ENCODE results near the gene TRIM65.

DNA sequence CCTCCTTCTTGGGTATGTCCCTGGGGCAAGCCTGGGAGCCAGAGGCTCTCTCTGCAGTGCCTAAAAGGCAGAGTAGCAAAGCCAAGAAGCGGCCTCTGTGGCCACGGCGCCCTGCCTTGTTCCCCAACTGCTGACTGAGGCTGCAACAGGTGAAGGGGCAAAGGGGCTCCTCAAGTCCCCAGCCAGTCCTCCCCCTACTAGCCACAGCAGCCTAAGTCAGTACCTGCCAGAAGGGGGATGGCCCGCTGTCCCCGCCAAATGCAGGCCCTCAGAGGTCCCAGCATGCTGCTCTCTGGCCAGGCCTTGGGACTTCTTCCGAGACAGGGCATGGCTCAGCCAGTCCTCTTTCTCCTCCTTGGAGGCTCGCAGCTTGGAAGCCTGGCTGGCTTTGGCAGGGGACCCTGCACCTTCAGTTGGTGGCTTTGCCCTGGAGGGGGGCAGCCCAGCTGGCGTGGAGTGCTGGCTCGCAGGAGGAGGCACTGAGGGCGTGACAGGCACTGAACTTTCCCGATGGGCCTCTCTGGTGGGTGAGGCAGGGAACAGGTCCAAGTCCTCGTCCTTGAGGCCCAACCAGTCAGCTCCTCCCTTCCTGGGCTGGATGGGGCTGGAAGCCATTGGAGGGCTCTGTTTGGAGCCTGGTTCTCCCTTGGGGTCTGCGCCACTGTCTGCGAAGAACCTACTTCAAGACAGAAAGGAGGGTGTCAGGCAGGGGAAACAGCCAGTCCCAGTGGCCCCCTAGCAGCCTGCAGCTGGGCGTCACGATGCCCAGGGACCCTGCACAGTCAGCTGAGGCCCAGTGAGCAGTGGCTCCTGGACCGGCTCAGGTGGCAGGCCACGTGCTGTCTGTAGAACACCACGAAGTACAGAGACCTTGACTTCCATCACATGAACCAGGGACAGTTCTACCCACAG lies 26.5 kb upstream of the TRIM65 start:
- TF ChIP-seq, protein P1, sequence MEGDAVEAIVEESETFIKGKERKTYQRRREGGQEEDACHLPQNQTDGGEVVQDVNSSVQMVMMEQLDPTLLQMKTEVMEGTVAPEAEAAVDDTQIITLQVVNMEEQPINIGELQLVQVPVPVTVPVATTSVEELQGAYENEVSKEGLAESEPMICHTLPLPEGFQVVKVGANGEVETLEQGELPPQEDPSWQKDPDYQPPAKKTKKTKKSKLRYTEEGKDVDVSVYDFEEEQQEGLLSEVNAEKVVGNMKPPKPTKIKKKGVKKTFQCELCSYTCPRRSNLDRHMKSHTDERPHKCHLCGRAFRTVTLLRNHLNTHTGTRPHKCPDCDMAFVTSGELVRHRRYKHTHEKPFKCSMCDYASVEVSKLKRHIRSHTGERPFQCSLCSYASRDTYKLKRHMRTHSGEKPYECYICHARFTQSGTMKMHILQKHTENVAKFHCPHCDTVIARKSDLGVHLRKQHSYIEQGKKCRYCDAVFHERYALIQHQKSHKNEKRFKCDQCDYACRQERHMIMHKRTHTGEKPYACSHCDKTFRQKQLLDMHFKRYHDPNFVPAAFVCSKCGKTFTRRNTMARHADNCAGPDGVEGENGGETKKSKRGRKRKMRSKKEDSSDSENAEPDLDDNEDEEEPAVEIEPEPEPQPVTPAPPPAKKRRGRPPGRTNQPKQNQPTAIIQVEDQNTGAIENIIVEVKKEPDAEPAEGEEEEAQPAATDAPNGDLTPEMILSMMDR (conservative IDR thresholded peaks at IDR 0.05): no peak
- TF ChIP-seq EZH2 (IDR thresholded peaks at IDR 0.05; ENCODE audit: low read depth): no peak

Measured in PC-9 (cell line).